GM03348 (cell line): ENCODE measurements around the gene TEDC2.

Source experiments
- DNase-seq: peaks from one replicate; pipeline ENCODE4 v3.0.0; 2012; ENCODE audit warnings: low spot score

TEDC2 gene

GRCh38 chr16:2495041-2495440, 35.1 kb downstream of the TEDC2 start:
- DNase-seq = no peak

- DNase-seq = no peak
These were observed 36.6 kb downstream of the TEDC2 start for GRCh38 chr16:2496223-2497115.

- DNase-seq = peak; percentile 74
These were observed 37.3 kb downstream of the TEDC2 start for GRCh38 chr16:2497116-2497630.

GRCh38 chr16:2497695-2498484, 38.0 kb downstream of the TEDC2 start:
- DNase-seq = no peak

GRCh38 chr16:2498531-2499253, 38.8 kb downstream of the TEDC2 start:
- no peak for DNase-seq

GRCh38 chr16:2499454-2499853, 39.5 kb downstream of the TEDC2 start:
- no peak for DNase-seq

- DNase-seq = no peak
These were observed 40.1 kb downstream of the TEDC2 start for GRCh38 chr16:2499890-2500429.

- DNase-seq = no peak
These were observed 40.6 kb downstream of the TEDC2 start for GRCh38 chr16:2500430-2500917.

GRCh38 chr16:2500918-2501750, 41.2 kb downstream of the TEDC2 start:
- peak; percentile 90 for DNase-seq

GRCh38 chr16:2501946-2502895, 42.3 kb downstream of the TEDC2 start:
- DNase-seq = no peak

GRCh38 chr16:2505695-2506094, 45.8 kb downstream of the TEDC2 start:
- DNase-seq = no peak

- no peak for DNase-seq
These were observed 47.2 kb downstream of the TEDC2 start for GRCh38 chr16:2507052-2507659.

- no peak for DNase-seq
These were observed 47.8 kb downstream of the TEDC2 start for GRCh38 chr16:2507665-2508064.

- no peak for DNase-seq
These were observed 49.0 kb downstream of the TEDC2 start for GRCh38 chr16:2508722-2509400.

- DNase-seq = peak; percentile 84
These were observed 51.4 kb downstream of the TEDC2 start for GRCh38 chr16:2511128-2511800.

GRCh38 chr16:2511996-2512734, 52.3 kb downstream of the TEDC2 start:
- DNase-seq = no peak

GRCh38 chr16:2512735-2513404, 53.0 kb downstream of the TEDC2 start:
- no peak for DNase-seq
